HG03558 (cell line): ENCODE data around the gene PCBP3.

ENCODE experiments used
- ATAC-seq: cut with Tn5 transposase; IDR thresholded peaks from one replicate; pipeline ENCODE4 v1.9.1; 2021; ENCODE audit warnings: moderate number of reproducible peaks; ENCODE audit not compliant: unreplicated experiment; ENCODE audit errors: extremely low read depth

The PCBP3 gene

GRCh38 chr21:45929449-45929848 is 285.9 kb downstream of the PCBP3 start:
- ATAC-seq, result no peak

- ATAC-seq, result no peak
Observed at GRCh38 chr21:45930231-45930760, 286.8 kb downstream of the PCBP3 start.

GRCh38 chr21:45930792-45931191 is 287.3 kb downstream of the PCBP3 start:
- no peak for ATAC-seq

GRCh38 chr21:45931397-45931969 is 288.0 kb downstream of the PCBP3 start:
- ATAC-seq, result no peak

- no peak for ATAC-seq
Observed at GRCh38 chr21:45932922-45933502, 289.5 kb downstream of the PCBP3 start.

GRCh38 chr21:45934085-45934484 is 290.6 kb downstream of the PCBP3 start:
- no peak for ATAC-seq

- no peak for ATAC-seq
Observed at GRCh38 chr21:45934554-45934953, 291.0 kb downstream of the PCBP3 start.

- ATAC-seq, result no peak
Observed at GRCh38 chr21:45935628-45936027, 292.1 kb downstream of the PCBP3 start.

- no peak for ATAC-seq
Observed at GRCh38 chr21:45937721-45938452, 294.4 kb downstream of the PCBP3 start.

- ATAC-seq, result no peak
Observed at GRCh38 chr21:45938453-45938755, 294.9 kb downstream of the PCBP3 start.

GRCh38 chr21:45938811-45939520 is 295.4 kb downstream of the PCBP3 start:
- no peak for ATAC-seq

- no peak for ATAC-seq
Observed at GRCh38 chr21:45939521-45940045, 296.1 kb downstream of the PCBP3 start.

- no peak for ATAC-seq
Observed at GRCh38 chr21:45940091-45940490, 296.6 kb downstream of the PCBP3 start.

- no peak for ATAC-seq
Observed at GRCh38 chr21:45940621-45941337, 297.3 kb downstream of the PCBP3 start.

- no peak for ATAC-seq
Observed at GRCh38 chr21:45941338-45941710, 297.8 kb downstream of the PCBP3 start.

- no peak for ATAC-seq
Observed at GRCh38 chr21:45941717-45942546, 298.4 kb downstream of the PCBP3 start.

GRCh38 chr21:45942755-45943629 is 299.5 kb downstream of the PCBP3 start:
- no peak for ATAC-seq
